Measurements from ENCODE around the gene SMAD3. TPM values are rescaled to one million over a fixed set of nuclear protein-coding genes. Genes with fewer than 3 reads are reported as not detected.
"Not testable (repeated sequence)": the region's sequence is repeated elsewhere in the genome, so short reads cannot be mapped to it uniquely, and the experiment has no call there.

The SMAD3 gene
- total and polyA plus RNA-seq, 7 donors: 2.9 to 47.6 (median 29.3) TPM

GRCh38 chr15:67150023-67150860 lies 84.8 kb downstream of the SMAD3 start:
- ATAC-seq: peak; percentile 37 to 63 (median 54)
- DNase-seq: peak; percentile 75 to 77
- Histone ChIP-seq H3K4me1 (peaks cover 91% of the 10 kb centered on the region), H3K9me3 (no peaks in the 10 kb centered on the region), H3K27me3 (ENCODE audit: insufficient read depth in 3 of 3, low read length in 2 of 3) (no peaks in the 10 kb centered on the region), H3K4me3 (no peak overlapping the region), H3K36me3 (ENCODE audit: insufficient read depth in 1 of 2, low read depth in 1 of 2) (no peaks in the 10 kb centered on the region), H3K27ac (peak overlapping the region; percentile 87)
- TF ChIP-seq CTCF (IDR thresholded peaks at IDR 0.05): no peak
- WGBS, 3 donors: 57 to 62% (median 62%) methylated on average over 16 of the region's 16 CpGs
- intact Hi-C loops (cut with DNase I): no loop called here

GRCh38 chr15:67152429-67152828 lies 87.0 kb downstream of the SMAD3 start:
- Histone ChIP-seq H3K36me3 (ENCODE audit: insufficient read depth in 1 of 2, low read depth in 1 of 2) (no peaks in the 10 kb centered on the region), H3K4me1 (peaks cover 73% of the 10 kb centered on the region), H3K27ac (peak overlapping the region; percentile 87), H3K27me3 (ENCODE audit: insufficient read depth in 3 of 3, low read length in 2 of 3) (no peaks in the 10 kb centered on the region), H3K9me3 (no peaks in the 10 kb centered on the region), H3K4me3 (no peak overlapping the region)
- intact Hi-C loops (cut with DNase I): no loop called here
- no peak for ATAC-seq
- 60 to 69% (median 60%) methylated on average over 1 of the region's 1 CpG for WGBS, 3 donors
- DNase-seq: no peak
- TF ChIP-seq CTCF (IDR thresholded peaks at IDR 0.05): no peak

DNA sequence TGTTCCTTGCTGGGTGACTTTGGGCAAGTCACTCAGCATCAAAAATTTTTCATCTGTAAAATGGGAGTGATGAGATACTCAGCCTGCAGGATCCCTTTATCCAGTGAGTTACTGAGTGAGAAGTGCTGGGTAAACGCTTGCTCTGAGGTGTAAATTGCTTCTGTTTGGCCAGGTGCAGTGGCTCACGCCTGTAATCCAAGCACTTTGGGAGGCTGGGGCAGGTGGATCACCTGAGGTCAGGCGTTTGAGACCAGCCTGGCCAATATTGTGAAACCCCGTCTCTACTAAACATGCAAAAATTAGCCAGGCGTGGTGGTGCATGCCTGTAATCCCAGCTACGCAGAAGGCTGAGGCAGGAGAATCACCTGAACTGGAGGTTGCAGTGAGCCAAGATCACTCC lies 87.6 kb downstream of the SMAD3 start:
- H3K9me3 ChIP-seq; H3K4me3 ChIP-seq; ATAC-seq; H3K36me3 ChIP-seq (ENCODE audit: insufficient read depth in 1 of 2, low read depth in 1 of 2); intact Hi-C loops (cut with DNase I); H3K27me3 ChIP-seq (ENCODE audit: insufficient read depth in 3 of 3, low read length in 2 of 3); DNase-seq: not testable (repeated sequence)
- peaks cover 73% of the 10 kb centered on the region for H3K4me1 ChIP-seq
- H3K27ac ChIP-seq: peak overlapping the region; percentile 87
- WGBS, 3 donors: 45 to 86% (median 71%) methylated on average over 6 of the region's 6 CpGs

DNA sequence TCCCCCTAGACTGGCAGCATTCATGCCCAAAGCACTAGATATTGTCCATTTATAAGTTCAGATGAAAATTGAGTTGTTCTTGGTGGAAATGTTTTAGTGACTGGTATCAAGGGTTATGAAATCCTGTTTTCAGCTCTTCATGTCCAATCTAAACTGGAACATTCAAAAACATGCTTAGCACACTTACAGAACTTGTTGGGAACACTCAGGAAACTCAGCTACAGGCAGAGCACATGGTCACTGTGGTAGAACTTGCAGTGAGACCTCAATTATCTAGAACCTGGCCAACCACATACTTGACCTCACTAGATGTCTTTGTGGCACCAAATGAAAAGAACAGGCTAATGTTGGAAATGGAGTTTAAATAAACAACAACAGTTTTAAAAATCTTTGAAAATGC lies 88.8 kb downstream of the SMAD3 start:
- Histone ChIP-seq H3K27ac (peak overlapping the region; percentile 87), H3K9me3 (no peaks in the 10 kb centered on the region), H3K4me3 (no peak overlapping the region), H3K4me1 (peaks cover 73% of the 10 kb centered on the region), H3K27me3 (ENCODE audit: insufficient read depth in 3 of 3, low read length in 2 of 3) (no peaks in the 10 kb centered on the region), H3K36me3 (ENCODE audit: insufficient read depth in 1 of 2, low read depth in 1 of 2) (no peaks in the 10 kb centered on the region)
- intact Hi-C loops (cut with DNase I): no loop called here
- no peak for TF ChIP-seq CTCF (IDR thresholded peaks at IDR 0.05)
- ATAC-seq (no peak), DNase-seq (no peak)

- intact Hi-C loops (cut with DNase I): loop anchor here in 1 of 2 donors (5.0 kb wide), 1 partner anchor 44 kb away; no protein-coding TSS in a partner anchor
- ATAC-seq: no peak
- no peaks in the 10 kb centered on the region for H3K9me3 ChIP-seq
- H3K4me3 ChIP-seq: no peak overlapping the region
- H3K4me1 ChIP-seq: peaks cover 68% of the 10 kb centered on the region
- no peaks in the 10 kb centered on the region for H3K36me3 ChIP-seq (ENCODE audit: insufficient read depth in 1 of 2, low read depth in 1 of 2)
- 97 to 100% (median 98%) methylated on average over 2 of the region's 2 CpGs for WGBS, 3 donors
- TF ChIP-seq CTCF (IDR thresholded peaks at IDR 0.05): no peak
- peak overlapping the region; percentile 80 for H3K27ac ChIP-seq
- H3K27me3 ChIP-seq (ENCODE audit: insufficient read depth in 3 of 3, low read length in 2 of 3): no peaks in the 10 kb centered on the region
- no peak for DNase-seq
These were observed 91.0 kb downstream of the SMAD3 start for GRCh38 chr15:67156426-67156825.
